NCI-H146 treated with DMSO at 0.1 percent for 48 hours (cell line): Measurements from ENCODE around the gene NTN1.

Source experiments
- DNase-seq: peaks from one replicate; lab custom pipeline; 2025; ENCODE audit not compliant: unreplicated experiment; lab: John Stamatoyannopoulos, UW

NTN1 gene

DNA sequence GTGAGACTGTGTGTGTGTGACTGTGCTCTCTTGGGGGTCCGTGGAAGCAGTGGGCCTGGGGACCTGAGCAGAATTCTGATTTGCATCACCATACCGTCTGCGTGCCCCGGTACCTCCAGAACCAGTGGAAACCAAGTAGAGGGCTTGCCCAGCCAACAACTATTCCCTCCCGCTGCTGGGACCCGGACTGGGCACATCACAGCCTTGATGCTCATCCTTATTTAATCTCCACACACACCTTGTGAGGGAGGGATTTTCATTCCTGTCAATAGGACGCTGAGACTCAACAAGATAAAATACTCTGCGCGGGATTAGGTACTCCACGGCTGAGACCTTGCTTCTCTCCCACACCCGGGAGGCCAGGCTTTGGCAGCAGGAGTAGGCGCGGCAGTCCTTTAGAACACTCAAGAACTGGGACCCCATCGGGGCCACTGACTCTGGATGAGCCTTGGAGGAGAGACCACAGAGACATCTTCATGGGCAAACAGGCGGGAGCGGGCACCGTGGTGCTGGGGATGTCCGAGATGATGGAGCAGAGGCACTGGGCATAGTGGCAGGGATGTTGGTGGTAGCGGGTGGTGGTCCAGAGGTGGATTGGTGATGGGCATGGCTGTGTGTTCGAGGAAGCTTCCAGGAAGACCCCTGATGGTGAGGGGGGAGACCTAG, 208.0 kb downstream of the NTN1 start:
- DNase-seq, result no peak

DNA sequence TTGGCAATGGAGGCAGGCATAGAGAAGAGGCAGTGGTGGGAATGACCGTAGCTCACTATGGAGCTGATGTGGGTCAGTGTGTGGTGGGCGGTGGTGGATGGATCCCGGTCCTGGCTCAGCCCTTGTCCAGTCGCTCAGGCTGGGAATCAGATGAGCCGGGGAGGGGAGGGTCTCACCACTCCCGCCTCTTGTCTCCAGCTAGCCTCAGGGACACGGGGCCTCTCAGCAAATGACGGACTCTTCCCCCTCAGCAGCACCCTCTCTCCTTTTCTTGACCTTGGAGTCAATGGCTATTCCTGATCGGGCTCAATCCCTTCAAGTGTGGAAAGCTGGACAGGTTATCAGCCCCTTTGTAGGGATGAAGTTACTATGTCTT, 208.5 kb downstream of the NTN1 start:
- no peak for DNase-seq

DNA sequence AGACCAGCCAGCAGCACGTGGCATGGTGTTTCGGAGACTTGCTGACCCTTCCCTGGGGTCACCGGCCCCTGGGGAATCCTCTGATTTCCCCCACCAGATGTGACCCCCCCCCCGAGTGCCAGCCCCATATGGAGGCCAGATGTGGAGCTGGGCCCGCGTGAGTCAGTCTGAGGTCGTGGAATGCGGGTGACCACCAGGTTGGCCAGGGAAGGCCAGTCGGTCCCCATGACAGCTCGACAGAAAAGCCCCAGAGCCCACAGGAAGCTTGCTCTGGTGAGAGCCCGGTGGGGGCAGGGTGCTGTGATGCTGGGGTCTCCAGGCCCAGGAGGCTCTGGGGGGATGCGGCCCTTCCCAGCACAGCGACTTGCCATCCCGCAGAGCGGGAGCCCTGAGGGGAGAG, 209.0 kb downstream of the NTN1 start:
- no peak for DNase-seq

GRCh38 chr17:9230861-9231260, 209.6 kb downstream of the NTN1 start:
- no peak for DNase-seq

- no peak for DNase-seq
Measured at GRCh38 chr17:9231449-9232154, 210.3 kb downstream of the NTN1 start.

GRCh38 chr17:9232155-9232475, 210.8 kb downstream of the NTN1 start:
- no peak for DNase-seq

DNA sequence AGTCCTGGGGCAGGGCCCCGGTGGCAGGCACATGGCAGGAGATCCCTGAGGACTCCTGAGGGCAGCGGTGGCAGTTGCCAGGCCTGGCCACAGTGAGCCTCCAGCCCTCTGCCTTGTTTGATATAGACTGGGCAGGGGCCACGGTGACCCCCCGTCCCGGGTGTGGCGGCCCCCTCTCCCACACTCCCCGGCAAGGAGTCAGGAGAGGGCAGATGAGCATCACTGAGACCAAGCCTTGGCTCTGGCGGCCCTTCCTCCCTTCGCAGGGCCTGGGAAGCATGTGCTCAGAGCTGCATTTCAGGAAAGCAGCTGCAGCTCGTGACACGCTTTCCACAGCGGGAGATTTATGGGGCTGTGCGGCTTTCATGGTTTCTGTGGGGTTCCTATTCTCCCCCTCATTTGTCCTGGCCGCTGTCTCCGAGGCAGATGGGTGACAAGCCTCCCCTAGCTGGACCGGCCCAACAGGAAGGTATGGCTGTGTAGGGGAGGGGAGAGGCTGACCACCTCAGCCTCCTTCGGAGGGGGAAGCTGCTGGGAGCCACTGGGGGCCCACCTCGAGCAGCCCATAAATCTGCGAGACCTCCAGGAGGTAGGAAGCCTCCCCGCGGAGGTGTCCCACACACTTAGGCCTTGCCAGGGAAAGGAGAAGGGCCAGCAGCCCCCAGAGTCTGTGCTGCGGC, 211.4 kb downstream of the NTN1 start:
- no peak for DNase-seq

GRCh38 chr17:9233271-9233599, 211.9 kb downstream of the NTN1 start:
- DNase-seq, result no peak

GRCh38 chr17:9233761-9234160, 212.5 kb downstream of the NTN1 start:
- DNase-seq, result no peak

- no peak for DNase-seq
Measured at GRCh38 chr17:9234389-9234945, 213.2 kb downstream of the NTN1 start.

DNA sequence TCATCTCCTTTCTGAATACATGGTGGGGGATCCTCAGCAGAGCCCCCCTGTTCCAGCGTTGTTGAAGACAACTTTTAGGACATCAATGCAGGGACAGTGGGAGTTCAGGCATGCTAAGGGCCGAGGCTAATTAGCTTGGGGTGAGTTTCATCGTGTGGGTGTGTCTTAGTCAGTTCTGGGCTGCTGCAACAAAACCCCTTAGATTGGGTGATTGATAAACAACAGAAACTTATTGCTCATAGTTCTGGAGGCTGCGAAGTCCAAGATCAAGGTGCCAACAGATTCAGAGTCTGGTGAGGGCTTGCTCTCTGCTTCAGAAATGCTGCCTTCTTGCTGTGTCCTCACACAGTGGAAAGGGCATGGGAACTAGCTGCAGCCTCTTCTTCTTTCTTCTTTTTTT, 214.0 kb downstream of the NTN1 start:
- DNase-seq, result no peak

GRCh38 chr17:9236286-9237052, 215.2 kb downstream of the NTN1 start:
- DNase-seq, result no peak

DNA sequence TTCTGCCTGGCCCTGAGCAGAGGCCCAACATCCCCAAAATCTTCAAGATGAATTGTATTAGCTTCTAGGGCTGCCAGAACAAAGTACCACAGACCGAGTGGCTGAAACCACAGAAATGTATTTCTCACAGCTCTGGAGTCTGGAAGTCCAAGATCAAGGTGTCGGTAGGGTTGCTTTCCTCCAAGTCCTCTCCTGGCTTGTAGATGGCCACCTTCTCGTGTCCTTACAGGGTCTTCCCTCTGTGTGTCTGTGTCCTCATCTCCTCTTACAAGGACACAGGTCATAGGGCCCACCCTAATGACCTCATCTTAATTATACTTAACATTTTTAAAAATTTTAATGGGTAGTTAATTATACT, 215.7 kb downstream of the NTN1 start:
- no peak for DNase-seq

DNA sequence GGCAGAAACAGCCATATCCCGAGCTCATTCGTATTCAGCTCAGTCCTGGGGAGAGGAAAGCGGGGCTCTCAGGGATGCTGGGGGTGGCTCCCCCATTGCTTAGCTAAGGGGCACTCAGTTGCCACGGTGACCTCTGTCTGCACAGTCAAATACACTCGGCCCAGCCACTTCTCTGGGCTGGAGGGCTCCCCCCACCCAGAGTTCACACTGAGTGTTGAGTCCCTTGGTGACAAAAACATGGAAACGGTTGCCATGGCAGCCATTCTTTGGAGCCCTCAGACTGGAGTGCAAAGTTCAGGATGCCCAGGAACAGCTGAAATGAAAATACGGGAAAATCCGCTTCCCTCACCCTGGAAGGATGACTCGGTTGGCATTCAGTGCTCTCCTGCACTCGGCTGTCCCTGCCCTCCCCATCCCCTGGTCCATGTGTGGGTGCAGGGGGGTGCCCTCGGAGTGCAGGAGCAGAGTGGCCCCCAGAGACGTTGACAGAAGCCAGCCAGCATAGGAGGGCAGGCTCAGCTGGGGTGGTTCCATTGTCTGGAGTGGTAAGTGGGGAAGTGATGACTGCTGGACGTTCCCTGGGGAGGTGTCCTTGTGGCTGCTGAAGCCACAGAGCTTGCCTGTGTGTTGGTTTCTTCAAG, 216.5 kb downstream of the NTN1 start:
- DNase-seq, result peak; percentile 8

DNA sequence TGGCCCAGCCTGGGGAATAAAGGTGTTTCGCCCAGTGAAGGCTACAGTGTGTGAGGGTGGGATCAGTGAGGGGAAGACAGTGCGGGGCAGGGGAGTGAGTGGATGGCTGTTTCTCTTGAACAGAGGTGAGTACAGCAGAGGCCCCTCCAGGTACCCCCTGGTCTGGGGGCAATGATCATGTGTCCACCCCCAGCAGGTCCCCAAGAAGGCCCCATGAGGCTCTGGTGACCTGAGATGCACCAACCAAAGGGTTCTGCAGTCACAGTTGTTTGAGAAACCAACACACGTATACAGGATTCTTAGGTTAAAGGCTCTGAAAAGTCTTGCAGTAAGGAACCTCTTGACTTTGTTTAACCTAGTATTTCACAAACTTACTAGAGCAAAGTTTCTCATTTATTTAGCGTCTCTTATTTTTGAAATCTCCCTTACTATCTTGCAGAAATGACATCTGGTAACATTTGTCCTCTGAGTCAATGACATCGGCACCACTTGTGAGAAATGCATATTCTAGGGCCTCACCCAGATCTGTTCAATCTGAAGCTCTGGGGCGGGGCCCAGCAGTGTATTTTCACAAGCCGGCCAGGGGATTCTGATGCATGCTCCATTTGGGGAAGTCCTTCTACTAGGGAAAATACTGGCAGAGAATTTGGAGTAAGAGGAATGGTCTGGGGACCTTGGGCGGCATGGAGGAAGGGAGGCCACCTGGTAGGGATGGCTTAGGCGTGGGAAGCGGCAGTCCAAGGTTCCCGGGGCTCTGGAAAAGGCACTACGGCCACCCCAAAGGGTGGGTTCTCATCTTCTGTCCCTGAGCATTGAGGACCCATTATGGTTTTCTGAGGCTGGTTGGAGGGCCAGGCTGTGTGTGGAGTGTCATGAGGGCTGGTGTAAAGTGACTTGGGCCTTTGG, 217.3 kb downstream of the NTN1 start:
- DNase-seq, result no peak

- no peak for DNase-seq
Measured at GRCh38 chr17:9239246-9239792, 218.0 kb downstream of the NTN1 start.

DNA sequence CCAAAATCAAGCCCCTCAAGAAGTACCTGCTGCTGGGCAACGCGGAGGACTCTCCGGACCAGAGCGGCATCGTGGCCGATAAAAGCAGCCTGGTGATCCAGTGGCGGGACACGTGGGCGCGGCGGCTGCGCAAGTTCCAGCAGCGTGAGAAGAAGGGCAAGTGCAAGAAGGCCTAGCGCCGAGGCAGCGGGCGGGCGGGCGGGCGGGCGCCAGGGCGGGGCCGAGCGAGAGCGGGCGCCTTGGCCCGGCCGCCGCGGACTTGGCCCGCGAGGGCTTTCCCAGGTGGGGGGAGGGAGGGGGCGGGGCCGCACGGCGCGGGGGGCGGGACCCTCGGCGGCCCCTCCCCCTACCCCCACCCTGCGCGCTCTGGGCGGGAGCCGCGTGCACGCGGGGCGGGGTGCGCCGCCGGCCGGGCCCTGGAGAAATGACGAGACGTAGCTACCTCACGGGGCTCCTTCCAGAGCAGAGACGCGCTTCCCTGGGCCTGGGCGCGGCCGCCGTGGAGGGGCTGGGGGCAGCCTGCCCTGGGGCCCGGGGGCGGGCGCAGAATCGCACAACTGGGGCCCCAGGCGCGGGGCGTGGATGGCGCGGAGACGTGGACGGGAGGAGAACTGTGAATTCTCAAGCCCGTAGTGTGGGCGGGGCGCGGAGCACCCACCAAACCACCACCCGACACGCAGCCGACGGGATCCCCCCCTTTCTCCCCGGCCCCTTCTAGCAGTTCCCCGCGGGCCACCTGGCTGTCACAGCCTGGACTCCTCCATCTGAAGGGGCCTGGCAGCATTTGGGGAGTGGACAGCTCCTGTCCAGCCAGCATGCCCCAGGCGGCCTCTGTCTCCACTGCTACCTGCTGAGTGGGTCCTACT, 218.7 kb downstream of the NTN1 start:
- no peak for DNase-seq

DNA sequence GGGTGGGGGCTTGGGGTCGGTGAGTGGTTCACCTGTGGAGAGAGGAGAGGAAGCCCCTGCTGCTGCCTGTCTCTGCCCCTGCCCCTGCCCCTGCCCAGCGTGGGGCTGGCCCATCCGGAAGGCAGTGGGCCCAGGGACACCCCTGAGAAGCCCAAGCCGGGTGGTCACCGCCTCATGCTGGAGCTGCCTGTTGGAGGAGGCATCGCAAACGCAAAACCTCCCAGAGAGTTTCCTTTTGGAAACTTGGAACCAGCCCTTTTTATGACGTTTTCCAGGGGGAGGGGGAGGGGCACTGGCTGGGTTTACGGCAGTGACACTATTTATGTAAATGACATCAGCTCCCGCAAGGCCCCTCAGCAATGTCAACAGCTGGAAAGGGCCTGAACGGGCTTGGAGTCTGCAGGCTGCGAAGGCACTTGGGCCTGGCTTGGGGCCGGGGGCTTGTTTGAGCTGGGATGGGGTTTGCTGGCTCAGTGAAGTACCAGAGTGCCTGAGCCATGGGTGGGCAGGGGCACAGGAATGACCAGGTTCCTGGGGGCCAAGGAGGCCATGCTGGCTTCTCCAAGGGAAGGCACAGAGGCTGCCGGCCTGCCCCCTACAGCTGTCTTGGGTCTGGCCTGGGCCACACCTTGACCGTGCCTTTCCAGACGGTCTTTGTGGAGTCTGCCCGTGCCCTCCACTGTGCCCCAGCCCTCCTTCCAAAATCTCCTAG, 219.5 kb downstream of the NTN1 start:
- no peak for DNase-seq
